H9 (cell line): ENCODE results near the gene INTS6. TPM values are rescaled to one million over a fixed set of nuclear protein-coding genes. Genes with fewer than 3 reads are reported as not detected.

Source experiments
- DNase-seq: peaks from one replicate; pipeline ENCODE4 v3.0.0-alpha.2; 2017
- H2AFZ ChIP-seq: one replicate; pipeline ENCODE4 v1.6.1; 2013; ENCODE audit warnings: mild to moderate bottlenecking, low read length, control low read depth, moderate library complexity
- H2AK5ac ChIP-seq: 2 replicates; pipeline ENCODE4 v1.6.1; 2013; ENCODE audit warnings: low read length, control low read depth, mixed read lengths; ENCODE audit not compliant: insufficient read length
- H2BK120ac ChIP-seq: one replicate; pipeline ENCODE4 v1.6.1; 2013; ENCODE audit warnings: low read depth, mild to moderate bottlenecking, low read length, control low read depth, inconsistent platforms; ENCODE audit not compliant: poor library complexity, severe bottlenecking
- H2BK12ac ChIP-seq: 2 replicates; pipeline ENCODE4 v1.6.1; 2013; ENCODE audit warnings: low read length, control low read depth, mixed read lengths, low read depth; ENCODE audit not compliant: insufficient read length
- H2BK15ac ChIP-seq: 2 replicates; pipeline ENCODE4 v1.6.1; 2013; ENCODE audit warnings: low read depth, low read length, control low read depth
- H2BK20ac ChIP-seq: one replicate; pipeline ENCODE4 v1.6.1; 2013; ENCODE audit warnings: low read depth, mild to moderate bottlenecking, low read length, control low read depth, inconsistent platforms; ENCODE audit not compliant: poor library complexity, severe bottlenecking
- H2BK5ac ChIP-seq: 2 replicates; pipeline ENCODE4 v1.6.1; 2013; ENCODE audit warnings: low read length, control low read depth, mixed read lengths; ENCODE audit not compliant: insufficient read length
- H3K14ac ChIP-seq: 2 replicates; pipeline ENCODE4 v1.6.1; 2013; ENCODE audit warnings: low read length, control low read depth; ENCODE audit not compliant: insufficient read depth
- H3K18ac ChIP-seq: 2 replicates; pipeline ENCODE4 v1.6.1; 2013; ENCODE audit warnings: low read depth, mild to moderate bottlenecking, mixed read lengths, low read length, control low read depth; ENCODE audit not compliant: insufficient read length
- H3K23ac ChIP-seq: 2 replicates; pipeline ENCODE4 v1.6.1; 2013; ENCODE audit warnings: low read length, control low read depth, mixed read lengths, low read depth; ENCODE audit not compliant: insufficient read length
- H3K23me2 ChIP-seq: 2 replicates; pipeline ENCODE4 v1.6.1; 2013; ENCODE audit warnings: low read depth, mild to moderate bottlenecking, mixed read lengths, low read length, control low read depth; ENCODE audit not compliant: insufficient read length, poor library complexity, severe bottlenecking
- H3K27ac ChIP-seq: 2 replicates; pipeline ENCODE4 v1.5.1; 2013; ENCODE audit warnings: low read length, control low read depth, mixed read lengths, low read depth; ENCODE audit not compliant: insufficient read length
- H3K27me3 ChIP-seq: 2 replicates; pipeline ENCODE4 v1.6.1; 2013; ENCODE audit warnings: low read length, control low read depth, inconsistent platforms; ENCODE audit not compliant: insufficient read depth
- H3K4ac ChIP-seq: 2 replicates; pipeline ENCODE4 v1.6.1; 2013; ENCODE audit warnings: low read depth, mild to moderate bottlenecking, control low read depth, inconsistent platforms, low read length, moderate library complexity
- H3K4me1 ChIP-seq: 2 replicates; pipeline ENCODE4 v1.6.1; 2013; ENCODE audit warnings: low read length, control low read depth, inconsistent platforms; ENCODE audit not compliant: insufficient read depth
- H3K4me2 ChIP-seq: 2 replicates; pipeline ENCODE4 v1.6.1; 2013; ENCODE audit warnings: low read length, control low read depth, mixed read lengths; ENCODE audit not compliant: insufficient read length, insufficient read depth
- H3K56ac ChIP-seq: 2 replicates; pipeline ENCODE4 v1.6.1; 2013; ENCODE audit warnings: low read depth, mild to moderate bottlenecking, mixed read lengths, low read length, control low read depth; ENCODE audit not compliant: insufficient read length
- H3K79me1 ChIP-seq: 2 replicates; pipeline ENCODE4 v1.6.1; 2013; ENCODE audit warnings: low read depth, mild to moderate bottlenecking, moderate library complexity, low read length, control low read depth, inconsistent platforms; ENCODE audit not compliant: insufficient read depth, poor library complexity, severe bottlenecking
- H3K79me2 ChIP-seq: 2 replicates; pipeline ENCODE4 v1.6.1; 2013; ENCODE audit warnings: low read length, control low read depth, inconsistent platforms; ENCODE audit not compliant: insufficient read depth
- H3K9ac ChIP-seq: 2 replicates; pipeline ENCODE4 v1.6.1; 2013; ENCODE audit warnings: low read length, control low read depth, mixed read lengths; ENCODE audit not compliant: insufficient read length; ENCODE audit errors: extremely low read depth
- H3K9me3 ChIP-seq: one replicate; pipeline ENCODE4 v1.6.1; 2013; ENCODE audit warnings: low read depth, low read length, inconsistent platforms; ENCODE audit not compliant: control insufficient read depth
- H3T11ph ChIP-seq: one replicate; pipeline ENCODE4 v1.6.1; 2013; ENCODE audit warnings: mild to moderate bottlenecking, low read length, control low read depth, inconsistent platforms
- H4K20me1 ChIP-seq: one replicate; pipeline ENCODE4 v1.6.1; 2013; ENCODE audit not compliant: control insufficient read depth, insufficient read length, insufficient read depth
- H4K5ac ChIP-seq: 2 replicates; pipeline ENCODE4 v1.6.1; 2013; ENCODE audit warnings: low read depth, mild to moderate bottlenecking, mixed read lengths, low read length, control low read depth; ENCODE audit not compliant: insufficient read length
- H4K8ac ChIP-seq: replicated peaks from 2 replicates; pipeline ENCODE4 v1.6.1; 2013; ENCODE audit warnings: low read length, control low read depth, mixed read lengths, low read depth; ENCODE audit not compliant: insufficient read length
- H4K91ac ChIP-seq: 2 replicates; pipeline ENCODE4 v1.6.1; 2013; ENCODE audit warnings: low read depth, mild to moderate bottlenecking, moderate library complexity, mixed read lengths, low read length, control low read depth; ENCODE audit not compliant: insufficient read length
- H3K27ac Mint-ChIP-seq, 3 experiments: 2 replicates in 2 of 3; 3 replicates in 1 of 3; pipeline ENCODE4 v1.8.0; 2020 to 2021; ENCODE audit warnings: mixed read lengths in 3 of 3, mild to moderate bottlenecking in 1 of 3, moderate library complexity in 1 of 3
- H3K27me3 Mint-ChIP-seq: 2 replicates; pipeline ENCODE4 v1.8.0; 2021; ENCODE audit warnings: low read depth, mild to moderate bottlenecking, moderate library complexity, mixed read lengths
- H3K36me3 Mint-ChIP-seq, 3 experiments: 2 replicates in 2 of 3; 3 replicates in 1 of 3; pipeline ENCODE4 v1.8.0; 2020 to 2021; ENCODE audit warnings: low read depth in 3 of 3, mixed read lengths in 3 of 3; ENCODE audit not compliant: insufficient read depth in 1 of 3
- H3K4me1 Mint-ChIP-seq, 2 experiments: 2 replicates each; pipeline ENCODE4 v1.8.0; 2020; ENCODE audit warnings: mixed read lengths in 2 of 2
- H3K4me3 Mint-ChIP-seq, 2 experiments: 2 replicates in 1 of 2; 3 replicates in 1 of 2; pipeline ENCODE4 v1.8.0; 2020 to 2021; ENCODE audit warnings: mild to moderate bottlenecking in 2 of 2, mixed read lengths in 2 of 2, moderate library complexity in 1 of 2
- H3K9me3 Mint-ChIP-seq, 2 experiments: 2 replicates in 1 of 2; 3 replicates in 1 of 2; pipeline ENCODE4 v1.8.0; 2020; ENCODE audit warnings: mild to moderate bottlenecking in 2 of 2, mixed read lengths in 2 of 2, moderate library complexity in 1 of 2
- CTCF ChIP-seq: fragments of 200-600 bp; sonication (generic); conservative IDR thresholded peaks from 3 replicates; pipeline ENCODE4 v1.8.0; 2021; ENCODE audit warnings: antibody characterized with exemption, mild to moderate bottlenecking
- WGBS: extraction: QIAGEN DNeasy Blood & Tissue Kit; methylation state at CpG from one replicate; pipeline ENCODE4 v1.1.7; 2013; ENCODE audit warnings: missing lambda C conversion rate, low lambda C conversion rate, mixed read lengths; ENCODE audit not compliant: insufficient read length; ENCODE audit errors: extremely low coverage; 5-methylcytosine and 5-hydroxymethylcytosine counted together
- total RNA-seq: library from RNA; stranded (reverse); gene quantifications from 2 replicates; pipeline ENCODE4 v1.2.1, GENCODE V29; 2021

The INTS6 gene
- total RNA-seq, 1 experiment from 2014 or later, result 61.2 TPM

- Histone ChIP-seq H3K14ac (no peak overlapping the region), H2BK15ac (no peak overlapping the region), H3K9ac (no peak overlapping the region), H2BK5ac (no peak overlapping the region), H3K9me3 (peaks cover 13% of the 10 kb centered on the region), H2BK12ac (no peak overlapping the region), H3K23ac (no peak overlapping the region), H3K23me2 (peaks cover 5% of the 10 kb centered on the region), H2AK5ac (no peak overlapping the region), H3K4me2 (no peak overlapping the region), H2AFZ (no peak overlapping the region), H4K8ac (no peak overlapping the region), H4K20me1 (no peaks in the 10 kb centered on the region), H3K27me3 (no peaks in the 10 kb centered on the region), H3K56ac (no peak overlapping the region), H3K27ac (no peak overlapping the region), H3K18ac (no peak overlapping the region), H4K91ac (no peak overlapping the region), H3K79me2 (no peaks in the 10 kb centered on the region), H2BK20ac (no peak overlapping the region), H3K4ac (no peak overlapping the region), H3T11ph (no peak overlapping the region), H4K5ac (no peak overlapping the region), H3K79me1 (no peaks in the 10 kb centered on the region), H3K4me1 (peaks cover 2% of the 10 kb centered on the region; the same call in 1 of the 2 replicates), H2BK120ac (no peak overlapping the region)
- no peak overlapping the region for H3K27ac Mint-ChIP-seq
- WGBS, result no CpG with 5 or more reads among the region's 9 CpGs
- DNase-seq, result no peak
- H3K9me3 Mint-ChIP-seq, result peaks cover 8 to 10% of the 10 kb centered on the region in 2 experiments; a peak in 4 of 5 replicates
- H3K27me3 Mint-ChIP-seq, result no peaks in the 10 kb centered on the region
- peaks cover 15 to 36% (median 30%) of the 10 kb centered on the region in 3 experiments for H3K36me3 Mint-ChIP-seq
- H3K4me1 Mint-ChIP-seq, result peaks cover 9 to 16% of the 10 kb centered on the region in 2 experiments
- no peak overlapping the region for H3K4me3 Mint-ChIP-seq
- TF ChIP-seq CTCF, result no peak
These were observed 2.7 kb upstream of the INTS6 start for GRCh38 chr13:51455532-51455931.
